Measurements from ENCODE around the gene ELFN1.

Gene ELFN1

DNA sequence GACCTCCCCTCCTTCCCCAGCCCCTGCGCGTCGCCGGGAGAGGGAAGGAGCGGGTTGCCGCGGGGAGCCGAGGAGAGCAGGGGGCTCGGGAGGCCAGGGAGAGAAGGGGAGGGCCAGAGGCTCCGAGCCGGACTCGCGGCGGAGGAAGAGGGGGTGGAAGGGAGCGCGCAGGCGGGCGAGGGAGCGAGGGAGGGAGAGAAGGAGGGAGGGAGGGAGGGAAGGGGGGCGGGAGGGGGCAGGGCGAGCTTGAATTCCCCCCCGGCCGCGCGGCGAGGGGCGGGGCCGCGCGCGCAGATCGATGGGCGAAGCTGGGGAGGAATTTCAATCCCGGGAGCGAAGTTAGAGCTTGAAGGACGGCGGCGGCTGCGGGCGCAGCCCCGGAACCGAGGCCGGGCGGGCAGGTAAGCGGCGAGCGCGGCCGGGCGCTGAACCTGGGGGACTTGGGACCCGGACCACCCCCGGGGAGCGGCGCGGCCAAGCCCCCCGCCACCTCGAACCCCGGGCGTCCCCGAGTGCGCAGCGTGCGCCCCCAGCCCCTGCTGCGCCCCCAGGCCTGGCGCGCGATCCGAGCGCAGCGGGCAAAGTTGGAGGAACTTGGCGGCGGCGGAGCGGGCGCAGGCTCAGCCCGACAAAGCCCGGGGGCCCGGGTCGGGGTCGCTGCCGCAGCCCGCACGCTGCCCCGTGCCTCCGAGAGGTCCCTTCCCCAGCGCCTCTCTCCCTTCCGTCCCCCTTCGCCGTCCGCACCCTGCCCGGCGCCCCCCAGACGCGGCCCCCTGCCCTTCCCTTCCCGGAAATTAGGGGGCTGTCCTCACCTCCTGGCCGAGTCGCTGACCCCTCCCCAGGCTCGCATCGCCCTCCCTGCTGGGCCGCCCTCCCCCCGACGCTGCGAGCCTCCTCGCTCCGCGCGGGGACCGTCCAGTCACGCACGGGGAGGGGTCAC lies at the start of gene ELFN1:
ELFN1 (plus strand) TSS at position 324 of the 940 bp plus-strand sequence. CDS start 74,320 bp downstream, outside the sequence.
- Histone ChIP-seq H3K9me3 (ENCODE audit: control insufficient read depth in 1 of 2, low read length in 2 of 2) (no peaks in the 10 kb centered on the region), H3K4me1 (ENCODE audit: control insufficient read depth in 1 of 2, insufficient read depth in 2 of 2, low read length in 2 of 2) (peaks cover 0 to 4% of the 10 kb centered on the region in 2 donors), H3K9ac (ENCODE audit: low read depth in 1 of 2, low read length in 2 of 2) (no peak within 1 kb of the TSS), H3K27ac (ENCODE audit: low read depth, low read length) (no peak within 1 kb of the TSS), H3K4me3 (ENCODE audit: low read depth in 1 of 2, low read length in 2 of 2) (no peak within 1 kb of the TSS), H3K27me3 (ENCODE audit: control insufficient read depth in 1 of 2, insufficient read depth in 2 of 2, low read length in 2 of 2) (peaks cover 31 to 33% of the 10 kb centered on the region in 2 donors), H3K36me3 (ENCODE audit: control insufficient read depth in 1 of 2, insufficient read depth in 2 of 2, low read length in 2 of 2) (no peaks in the 10 kb centered on the region)

DNA sequence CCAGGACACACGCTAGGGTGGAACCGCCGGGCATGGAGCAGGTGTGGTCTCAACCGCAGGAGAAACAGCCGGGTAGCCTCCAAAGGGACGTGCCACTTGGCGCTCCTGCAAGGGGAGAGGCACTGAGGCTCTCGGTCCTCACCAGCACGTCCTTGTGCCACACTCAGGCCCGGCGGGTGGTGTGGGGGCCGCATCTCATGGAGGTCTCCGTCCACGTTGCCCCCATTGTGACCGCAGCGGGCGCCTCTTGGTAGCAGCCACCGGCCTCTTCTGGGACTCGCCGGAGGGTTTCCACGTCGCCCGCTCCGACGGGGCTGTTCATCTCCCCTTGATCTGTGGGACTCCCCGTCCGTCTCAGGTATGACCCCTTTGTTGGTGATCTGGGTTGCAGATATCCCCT lies 49.2 kb upstream of the ELFN1 start:
- no peaks in the 10 kb centered on the region for H3K36me3 ChIP-seq (ENCODE audit: control insufficient read depth in 1 of 2, insufficient read depth in 2 of 2, low read length in 2 of 2)
- no peaks in the 10 kb centered on the region for H3K4me1 ChIP-seq (ENCODE audit: control insufficient read depth in 1 of 2, insufficient read depth in 2 of 2, low read length in 2 of 2)
- H3K27ac ChIP-seq (ENCODE audit: low read depth, low read length), result no peak overlapping the region
- no peak overlapping the region for H3K4me3 ChIP-seq (ENCODE audit: low read depth in 1 of 2, low read length in 2 of 2)
- no peaks in the 10 kb centered on the region for H3K9me3 ChIP-seq (ENCODE audit: control insufficient read depth in 1 of 2, low read length in 2 of 2)
- no peak overlapping the region for H3K9ac ChIP-seq (ENCODE audit: low read depth in 1 of 2, low read length in 2 of 2)
- H3K27me3 ChIP-seq (ENCODE audit: control insufficient read depth in 1 of 2, insufficient read depth in 2 of 2, low read length in 2 of 2), result no peaks in the 10 kb centered on the region

DNA sequence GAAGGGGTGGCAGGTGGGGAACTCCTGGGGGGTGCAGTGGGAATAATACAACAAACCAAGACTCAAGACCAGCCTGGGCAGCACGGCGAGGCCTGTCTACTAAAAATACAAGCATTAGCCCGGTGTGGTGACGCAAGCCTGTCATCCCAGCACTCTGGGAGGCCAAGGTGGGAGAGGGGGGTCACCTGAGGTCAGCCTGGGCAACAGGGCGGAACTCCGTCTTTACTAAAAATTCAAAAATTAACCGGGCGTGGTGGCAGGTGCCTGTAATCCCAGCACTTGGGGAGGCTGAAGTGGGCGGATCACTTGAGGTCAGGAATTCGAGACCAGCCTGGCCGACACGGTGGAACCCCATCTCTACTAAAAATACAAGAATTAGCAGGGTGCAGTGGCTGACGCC lies 48.4 kb upstream of the ELFN1 start:
- H3K4me3 ChIP-seq (ENCODE audit: low read depth in 1 of 2, low read length in 2 of 2), result no peak overlapping the region
- no peaks in the 10 kb centered on the region for H3K4me1 ChIP-seq (ENCODE audit: control insufficient read depth in 1 of 2, insufficient read depth in 2 of 2, low read length in 2 of 2)
- H3K27ac ChIP-seq (ENCODE audit: low read depth, low read length), result no peak overlapping the region
- H3K27me3 ChIP-seq (ENCODE audit: control insufficient read depth in 1 of 2, insufficient read depth in 2 of 2, low read length in 2 of 2), result no peaks in the 10 kb centered on the region
- no peaks in the 10 kb centered on the region for H3K36me3 ChIP-seq (ENCODE audit: control insufficient read depth in 1 of 2, insufficient read depth in 2 of 2, low read length in 2 of 2)
- H3K9me3 ChIP-seq (ENCODE audit: control insufficient read depth in 1 of 2, low read length in 2 of 2), result no peaks in the 10 kb centered on the region
- H3K9ac ChIP-seq (ENCODE audit: low read depth in 1 of 2, low read length in 2 of 2), result no peak overlapping the region

- H3K27ac ChIP-seq (ENCODE audit: low read depth, low read length), result no peak overlapping the region
- H3K4me3 ChIP-seq (ENCODE audit: low read depth in 1 of 2, low read length in 2 of 2), result no peak overlapping the region
- no peaks in the 10 kb centered on the region for H3K36me3 ChIP-seq (ENCODE audit: control insufficient read depth in 1 of 2, insufficient read depth in 2 of 2, low read length in 2 of 2)
- H3K27me3 ChIP-seq (ENCODE audit: control insufficient read depth in 1 of 2, insufficient read depth in 2 of 2, low read length in 2 of 2), result no peaks in the 10 kb centered on the region
- H3K9ac ChIP-seq (ENCODE audit: low read depth in 1 of 2, low read length in 2 of 2), result no peak overlapping the region
- no peaks in the 10 kb centered on the region for H3K4me1 ChIP-seq (ENCODE audit: control insufficient read depth in 1 of 2, insufficient read depth in 2 of 2, low read length in 2 of 2)
- no peaks in the 10 kb centered on the region for H3K9me3 ChIP-seq (ENCODE audit: control insufficient read depth in 1 of 2, low read length in 2 of 2)
Observed at GRCh38 chr7:1622441-1622840, 47.6 kb upstream of the ELFN1 start.

- Histone ChIP-seq H3K27ac (ENCODE audit: low read depth, low read length) (no peak overlapping the region), H3K9ac (ENCODE audit: low read depth in 1 of 2, low read length in 2 of 2) (no peak overlapping the region), H3K4me1 (ENCODE audit: control insufficient read depth in 1 of 2, insufficient read depth in 2 of 2, low read length in 2 of 2) (no peaks in the 10 kb centered on the region), H3K27me3 (ENCODE audit: control insufficient read depth in 1 of 2, insufficient read depth in 2 of 2, low read length in 2 of 2) (no peaks in the 10 kb centered on the region), H3K4me3 (ENCODE audit: low read depth in 1 of 2, low read length in 2 of 2) (no peak overlapping the region), H3K9me3 (ENCODE audit: control insufficient read depth in 1 of 2, low read length in 2 of 2) (no peaks in the 10 kb centered on the region), H3K36me3 (ENCODE audit: control insufficient read depth in 1 of 2, insufficient read depth in 2 of 2, low read length in 2 of 2) (no peaks in the 10 kb centered on the region)
Observed at GRCh38 chr7:1623810-1624209, 46.3 kb upstream of the ELFN1 start.

- Histone ChIP-seq H3K9ac (ENCODE audit: low read depth in 1 of 2, low read length in 2 of 2) (no peak overlapping the region), H3K4me1 (ENCODE audit: control insufficient read depth in 1 of 2, insufficient read depth in 2 of 2, low read length in 2 of 2) (no peaks in the 10 kb centered on the region), H3K4me3 (ENCODE audit: low read depth in 1 of 2, low read length in 2 of 2) (no peak overlapping the region), H3K27ac (ENCODE audit: low read depth, low read length) (no peak overlapping the region), H3K27me3 (ENCODE audit: control insufficient read depth in 1 of 2, insufficient read depth in 2 of 2, low read length in 2 of 2) (no peaks in the 10 kb centered on the region), H3K36me3 (ENCODE audit: control insufficient read depth in 1 of 2, insufficient read depth in 2 of 2, low read length in 2 of 2) (no peaks in the 10 kb centered on the region), H3K9me3 (ENCODE audit: control insufficient read depth in 1 of 2, low read length in 2 of 2) (no peaks in the 10 kb centered on the region)
Observed at GRCh38 chr7:1624999-1625927, 44.8 kb upstream of the ELFN1 start.

- H3K9me3 ChIP-seq (ENCODE audit: control insufficient read depth in 1 of 2, low read length in 2 of 2), result no peaks in the 10 kb centered on the region
- no peaks in the 10 kb centered on the region for H3K27me3 ChIP-seq (ENCODE audit: control insufficient read depth in 1 of 2, insufficient read depth in 2 of 2, low read length in 2 of 2)
- H3K36me3 ChIP-seq (ENCODE audit: control insufficient read depth in 1 of 2, insufficient read depth in 2 of 2, low read length in 2 of 2), result no peaks in the 10 kb centered on the region
- no peak overlapping the region for H3K9ac ChIP-seq (ENCODE audit: low read depth in 1 of 2, low read length in 2 of 2)
- no peak overlapping the region for H3K4me3 ChIP-seq (ENCODE audit: low read depth in 1 of 2, low read length in 2 of 2)
- no peaks in the 10 kb centered on the region for H3K4me1 ChIP-seq (ENCODE audit: control insufficient read depth in 1 of 2, insufficient read depth in 2 of 2, low read length in 2 of 2)
- no peak overlapping the region for H3K27ac ChIP-seq (ENCODE audit: low read depth, low read length)
Observed at GRCh38 chr7:1626769-1627168, 43.3 kb upstream of the ELFN1 start.

GRCh38 chr7:1630700-1631336 lies 39.3 kb upstream of the ELFN1 start:
- H3K4me1 ChIP-seq (ENCODE audit: control insufficient read depth in 1 of 2, insufficient read depth in 2 of 2, low read length in 2 of 2), result no peaks in the 10 kb centered on the region
- H3K27me3 ChIP-seq (ENCODE audit: control insufficient read depth in 1 of 2, insufficient read depth in 2 of 2, low read length in 2 of 2), result peaks cover 0 to 2% of the 10 kb centered on the region in 2 donors
- H3K9ac ChIP-seq (ENCODE audit: low read depth in 1 of 2, low read length in 2 of 2), result no peak overlapping the region

GRCh38 chr7:1631678-1632077 lies 38.4 kb upstream of the ELFN1 start:
- Histone ChIP-seq H3K36me3 (ENCODE audit: control insufficient read depth in 1 of 2, insufficient read depth in 2 of 2, low read length in 2 of 2) (no peaks in the 10 kb centered on the region), H3K27me3 (ENCODE audit: control insufficient read depth in 1 of 2, insufficient read depth in 2 of 2, low read length in 2 of 2) (peaks cover 0 to 2% of the 10 kb centered on the region in 2 donors), H3K9ac (ENCODE audit: low read depth in 1 of 2, low read length in 2 of 2) (no peak overlapping the region), H3K27ac (ENCODE audit: low read depth, low read length) (no peak overlapping the region), H3K9me3 (ENCODE audit: control insufficient read depth in 1 of 2, low read length in 2 of 2) (peaks cover 4 to 5% of the 10 kb centered on the region in 2 donors), H3K4me1 (ENCODE audit: control insufficient read depth in 1 of 2, insufficient read depth in 2 of 2, low read length in 2 of 2) (no peaks in the 10 kb centered on the region), H3K4me3 (ENCODE audit: low read depth in 1 of 2, low read length in 2 of 2) (no peak overlapping the region)

More at GRCh38 chr7:1630700-1631336, 39.3 kb upstream of the ELFN1 start:
- no peaks in the 10 kb centered on the region for H3K36me3 ChIP-seq (ENCODE audit: control insufficient read depth in 1 of 2, insufficient read depth in 2 of 2, low read length in 2 of 2)
- H3K4me3 ChIP-seq (ENCODE audit: low read depth in 1 of 2, low read length in 2 of 2), result no peak overlapping the region
- peaks cover 4 to 5% of the 10 kb centered on the region in 2 donors for H3K9me3 ChIP-seq (ENCODE audit: control insufficient read depth in 1 of 2, low read length in 2 of 2)
- H3K27ac ChIP-seq (ENCODE audit: low read depth, low read length), result no peak overlapping the region
